ENCODE measurements around the gene GPX4.

- TF ChIP-seq CTCF (IDR thresholded peaks at IDR 0.05): no peak
- TF ChIP-seq POLR2A (IDR thresholded peaks at IDR 0.05): no peak
Measured at GRCh38 chr19:1109032-1109551, 5.3 kb downstream of the GPX4 start.

All from thyroid gland (tissue), 4 donors.